ENCODE data around the gene BANF2.

BANF2 gene

DNA sequence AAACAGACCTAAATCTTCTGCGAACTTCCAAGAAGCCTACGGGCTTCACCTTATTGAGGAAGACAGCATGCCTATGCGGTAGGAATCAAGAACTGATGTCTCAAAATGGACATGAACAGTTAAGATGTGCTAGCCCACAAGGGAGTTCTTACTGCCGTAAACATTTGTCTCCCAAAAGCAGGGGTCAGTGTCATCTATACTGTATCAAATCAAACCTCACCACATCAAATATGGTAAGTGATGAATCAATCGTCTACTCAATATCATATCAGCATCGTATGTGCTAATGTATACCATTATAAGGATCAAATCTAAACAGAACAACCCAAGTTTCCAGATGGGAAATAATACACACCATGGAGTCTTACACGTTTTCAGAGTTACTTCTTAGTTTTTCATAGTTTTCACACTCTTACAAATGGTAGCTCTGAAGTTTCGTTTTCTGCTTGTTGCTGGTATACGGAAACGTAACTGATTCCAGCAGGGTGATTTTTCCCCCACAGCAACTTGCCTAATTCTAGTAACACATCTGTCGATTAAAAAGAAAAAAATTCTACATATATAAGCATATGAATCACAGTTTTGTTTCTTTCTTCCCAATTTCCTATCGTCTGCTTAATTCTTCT, 30.3 kb upstream of the BANF2 start:
- Mint-ChIP-seq H3K36me3 (ENCODE audit: insufficient read depth) (peaks cover 14% of the 10 kb centered on the region), H3K4me1 (ENCODE audit: low read depth in 2 of 2) (peaks cover 13 to 26% of the 10 kb centered on the region in 2 donors), H3K27me3 (no peaks in the 10 kb centered on the region), H3K4me3 (no peak overlapping the region), H3K9me3 (no peaks in the 10 kb centered on the region), H3K27ac (no peak overlapping the region)
- no peak for DNase-seq
- no peak for ATAC-seq (replicated peaks)

- ATAC-seq (replicated peaks) (no peak), DNase-seq (no peak)
- H3K9me3 Mint-ChIP-seq = no peaks in the 10 kb centered on the region
- H3K4me3 Mint-ChIP-seq = no peak overlapping the region
- H3K36me3 Mint-ChIP-seq (ENCODE audit: insufficient read depth) = peaks cover 11% of the 10 kb centered on the region
- H3K27me3 Mint-ChIP-seq = no peaks in the 10 kb centered on the region
- no peak overlapping the region for H3K27ac Mint-ChIP-seq
- H3K4me1 Mint-ChIP-seq (ENCODE audit: low read depth in 2 of 2) = peaks cover 14 to 25% of the 10 kb centered on the region in 2 donors
Measured at GRCh38 chr20:17671011-17671410, 28.8 kb upstream of the BANF2 start.

DNA sequence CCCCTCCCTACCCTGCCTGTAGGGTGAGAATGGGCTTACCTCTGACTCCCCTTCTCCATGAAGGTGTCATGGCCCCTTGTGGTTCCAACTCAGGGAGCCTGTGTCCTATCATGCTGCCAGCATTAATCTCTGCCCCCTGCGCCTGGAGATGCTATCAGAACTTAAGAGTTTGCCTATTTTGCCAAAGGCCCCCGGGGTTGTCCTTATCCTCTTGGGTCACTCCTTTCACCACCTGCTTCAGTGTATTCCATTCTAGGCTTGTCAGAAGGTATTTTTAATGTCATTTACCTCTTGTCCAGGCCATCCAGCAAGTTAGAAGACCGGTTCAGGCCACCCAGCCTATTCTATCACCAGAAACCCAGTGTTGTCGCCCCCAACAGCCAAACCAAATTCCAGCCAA, 28.2 kb upstream of the BANF2 start:
- Mint-ChIP-seq H3K36me3 (ENCODE audit: insufficient read depth) (peaks cover 11% of the 10 kb centered on the region), H3K9me3 (no peaks in the 10 kb centered on the region), H3K4me1 (ENCODE audit: low read depth in 2 of 2) (peaks cover 14 to 26% of the 10 kb centered on the region in 2 donors), H3K27me3 (no peaks in the 10 kb centered on the region), H3K4me3 (no peak overlapping the region), H3K27ac (no peak overlapping the region)
- no peak for ATAC-seq (replicated peaks)
- no peak for DNase-seq

DNA sequence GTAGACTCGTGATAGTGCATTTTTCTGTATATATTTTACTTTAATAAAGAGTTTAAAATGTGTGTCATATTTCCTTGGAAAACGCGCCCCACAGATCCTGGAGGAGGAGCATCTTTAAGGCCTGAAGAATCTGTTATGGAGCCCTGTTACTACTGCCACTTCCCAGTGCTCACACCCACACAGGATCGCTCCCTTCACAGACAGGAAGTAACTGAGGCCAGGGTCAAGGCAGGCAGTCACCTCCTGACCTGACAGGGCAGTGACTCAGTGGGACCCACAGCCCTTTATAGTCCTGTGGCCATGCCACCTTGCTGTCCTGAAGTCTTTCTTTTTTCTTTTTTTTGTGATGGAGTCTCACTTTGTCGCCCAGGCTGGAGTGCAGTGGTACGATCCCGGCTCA, 26.7 kb upstream of the BANF2 start:
- Mint-ChIP-seq H3K9me3 (no peaks in the 10 kb centered on the region), H3K36me3 (ENCODE audit: insufficient read depth) (peaks cover 17% of the 10 kb centered on the region)
- no peak for DNase-seq

GRCh38 chr20:17674722-17675518, 24.8 kb upstream of the BANF2 start:
- no peaks in the 10 kb centered on the region for H3K9me3 Mint-ChIP-seq
- no peaks in the 10 kb centered on the region for H3K27me3 Mint-ChIP-seq
- peak overlapping the region in 1 of 2 donors; percentile 73 for H3K27ac Mint-ChIP-seq
- peaks cover 16 to 21% of the 10 kb centered on the region in 2 donors for H3K4me1 Mint-ChIP-seq (ENCODE audit: low read depth in 2 of 2)
- no peak for DNase-seq
- ATAC-seq (replicated peaks) = no peak
- H3K4me3 Mint-ChIP-seq = no peak overlapping the region
- peaks cover 18% of the 10 kb centered on the region for H3K36me3 Mint-ChIP-seq (ENCODE audit: insufficient read depth)

More for the DNA sequence above, 26.7 kb upstream of the BANF2 start:
- Mint-ChIP-seq H3K27ac (peak overlapping the region in 1 of 2 donors; percentile 4), H3K4me3 (no peak overlapping the region), H3K27me3 (no peaks in the 10 kb centered on the region), H3K4me1 (ENCODE audit: low read depth in 2 of 2) (peaks cover 14 to 17% of the 10 kb centered on the region in 2 donors)
- ATAC-seq (replicated peaks) = no peak

- ATAC-seq (replicated peaks) (no peak), DNase-seq (no peak)
Measured at GRCh38 chr20:17675519-17676377, 24.0 kb upstream of the BANF2 start.

DNA sequence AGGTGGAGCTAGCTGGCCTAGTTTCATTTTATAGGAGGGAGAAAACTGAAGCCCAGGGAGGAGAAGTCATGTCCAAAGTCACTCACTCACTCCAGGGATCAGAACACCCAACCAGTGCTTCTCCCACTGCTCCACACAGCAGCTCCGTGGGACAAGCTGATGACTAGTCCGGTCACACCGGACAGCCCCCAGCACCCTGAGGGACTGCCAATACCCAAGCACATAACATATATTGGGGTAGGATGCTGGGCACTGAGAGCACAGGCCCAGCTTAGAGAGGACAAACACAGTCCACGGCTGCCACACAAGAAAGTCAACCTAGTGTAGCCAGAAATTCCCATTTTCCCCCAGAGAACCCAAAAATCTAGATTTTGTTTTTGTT, 23.4 kb upstream of the BANF2 start:
- H3K27me3 Mint-ChIP-seq = no peaks in the 10 kb centered on the region
- H3K9me3 Mint-ChIP-seq = no peaks in the 10 kb centered on the region
- DNase-seq (no peak), ATAC-seq (replicated peaks) (no peak)
- H3K36me3 Mint-ChIP-seq (ENCODE audit: insufficient read depth) = peaks cover 20% of the 10 kb centered on the region
- H3K4me1 Mint-ChIP-seq (ENCODE audit: low read depth in 2 of 2) = peaks cover 21 to 29% of the 10 kb centered on the region in 2 donors
- H3K27ac Mint-ChIP-seq = peak overlapping the region in 1 of 2 donors; percentile 73
- H3K4me3 Mint-ChIP-seq = no peak overlapping the region

More at GRCh38 chr20:17675519-17676377, 24.0 kb upstream of the BANF2 start:
- no peak overlapping the region for H3K4me3 Mint-ChIP-seq
- peaks cover 21 to 29% of the 10 kb centered on the region in 2 donors for H3K4me1 Mint-ChIP-seq (ENCODE audit: low read depth in 2 of 2)
- no peaks in the 10 kb centered on the region for H3K27me3 Mint-ChIP-seq
- no peaks in the 10 kb centered on the region for H3K9me3 Mint-ChIP-seq
- peak overlapping the region in 1 of 2 donors; percentile 73 for H3K27ac Mint-ChIP-seq
- H3K36me3 Mint-ChIP-seq (ENCODE audit: insufficient read depth) = peaks cover 19% of the 10 kb centered on the region

DNA sequence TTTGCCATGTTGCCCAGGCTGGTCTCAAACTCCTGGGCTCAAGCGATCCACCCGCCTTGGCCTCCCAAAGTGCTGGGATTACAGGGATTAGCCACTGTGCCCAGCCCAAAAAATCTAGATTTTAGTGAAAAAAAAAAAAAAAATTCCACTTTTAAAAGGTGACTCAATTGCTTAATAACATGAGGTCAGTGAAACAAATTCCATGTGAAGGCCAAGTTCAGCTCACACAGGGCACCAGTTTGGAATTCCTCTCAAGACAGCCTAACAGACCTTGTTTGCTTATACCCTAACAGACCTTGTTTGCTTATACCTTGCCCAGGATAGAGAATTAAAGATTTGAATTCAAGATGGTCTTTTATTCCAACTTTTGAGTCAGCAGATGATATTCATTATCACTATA, 22.8 kb upstream of the BANF2 start:
- Mint-ChIP-seq H3K27ac (no peak overlapping the region), H3K4me1 (ENCODE audit: low read depth in 2 of 2) (peaks cover 21 to 25% of the 10 kb centered on the region in 2 donors), H3K36me3 (ENCODE audit: insufficient read depth) (peaks cover 20% of the 10 kb centered on the region), H3K9me3 (no peaks in the 10 kb centered on the region), H3K27me3 (no peaks in the 10 kb centered on the region), H3K4me3 (no peak overlapping the region)
- no peak for ATAC-seq (replicated peaks)
- DNase-seq = no peak

- Mint-ChIP-seq H3K27ac (no peak overlapping the region), H3K4me3 (no peak overlapping the region)
Measured at GRCh38 chr20:17678295-17678694, 21.5 kb upstream of the BANF2 start.

DNA sequence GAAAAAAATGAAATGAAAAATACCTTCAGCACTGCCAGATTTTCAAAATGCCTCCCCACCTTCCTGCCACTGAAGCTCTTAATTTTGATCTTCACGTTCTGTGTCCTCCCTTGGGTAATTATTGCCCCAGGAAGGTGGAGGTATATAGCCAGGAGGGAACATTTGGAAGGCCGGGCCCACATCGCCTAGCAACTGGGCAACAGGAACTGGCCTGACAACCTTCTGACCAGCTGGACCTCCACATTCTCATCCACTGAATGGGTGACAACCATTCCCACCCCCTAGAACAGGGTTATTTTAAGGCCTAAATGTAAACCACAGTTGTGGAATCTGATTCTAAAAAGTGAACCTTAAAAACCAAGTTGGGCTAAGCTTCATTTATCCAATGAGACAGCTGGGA, 20.9 kb upstream of the BANF2 start:
- Mint-ChIP-seq H3K27me3 (peaks cover 0 to 5% of the 10 kb centered on the region in 2 donors), H3K4me3 (no peak overlapping the region), H3K4me1 (ENCODE audit: low read depth in 2 of 2) (peaks cover 27 to 33% of the 10 kb centered on the region in 2 donors), H3K9me3 (no peaks in the 10 kb centered on the region), H3K36me3 (ENCODE audit: insufficient read depth) (peaks cover 17% of the 10 kb centered on the region), H3K27ac (no peak overlapping the region)
- DNase-seq (no peak), ATAC-seq (replicated peaks) (no peak)

More at GRCh38 chr20:17678295-17678694, 21.5 kb upstream of the BANF2 start:
- Mint-ChIP-seq H3K4me1 (ENCODE audit: low read depth in 2 of 2) (peaks cover 27 to 32% of the 10 kb centered on the region in 2 donors), H3K9me3 (no peaks in the 10 kb centered on the region), H3K27me3 (no peaks in the 10 kb centered on the region), H3K36me3 (ENCODE audit: insufficient read depth) (peaks cover 20% of the 10 kb centered on the region)
- DNase-seq = no peak
- no peak for ATAC-seq (replicated peaks)

DNA sequence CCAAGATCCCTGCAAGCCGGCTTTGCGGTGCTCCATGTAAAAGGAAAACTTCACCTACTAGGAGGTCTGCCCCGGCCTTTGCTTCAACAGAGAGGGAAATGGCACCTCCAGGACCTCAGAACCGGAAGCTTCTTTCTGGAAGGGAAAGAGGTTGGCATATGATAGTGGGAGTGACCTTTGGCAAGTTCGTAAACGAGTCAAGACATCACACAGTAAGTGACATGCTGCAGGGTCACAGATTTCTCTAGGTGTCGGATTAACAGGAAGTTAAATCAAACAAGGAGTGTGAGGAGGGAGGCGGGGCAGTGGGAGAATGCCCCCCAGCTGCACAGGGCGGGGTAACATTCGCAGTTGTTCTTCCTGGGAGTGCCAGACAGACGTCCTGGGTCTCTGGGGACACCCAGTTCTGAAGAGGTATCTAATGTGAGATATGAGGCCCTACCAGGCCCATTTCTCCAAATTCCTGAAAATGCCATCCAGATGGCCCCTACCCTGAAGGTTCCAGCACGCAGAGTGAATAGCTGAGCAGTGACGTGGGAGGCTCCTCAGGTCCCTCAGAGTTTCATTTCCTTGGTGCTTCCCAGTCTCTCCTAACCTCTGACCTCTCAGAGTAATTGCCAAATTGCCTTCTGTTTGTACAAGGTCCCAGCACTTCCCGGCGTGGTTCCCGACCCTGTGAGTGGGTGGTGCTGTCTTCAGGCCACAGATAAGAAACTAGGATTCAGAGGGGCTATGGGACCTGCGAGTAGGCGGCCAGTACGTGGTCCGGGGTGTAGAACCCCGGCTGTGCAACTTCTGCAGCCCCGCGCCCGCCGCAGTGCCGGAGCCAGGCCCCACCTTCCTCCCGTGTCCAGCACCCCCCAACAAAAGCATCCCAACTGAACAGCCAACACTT, 19.6 kb upstream of the BANF2 start:
- DNase-seq = peak in 2 of 3 experiments; percentile 5 to 36
- Mint-ChIP-seq H3K27me3 (peaks cover 9 to 18% of the 10 kb centered on the region in 2 donors), H3K27ac (peak overlapping the region; percentile 84 to 88), H3K9me3 (no peaks in the 10 kb centered on the region), H3K4me3 (peak overlapping the region; percentile 77 to 78), H3K36me3 (ENCODE audit: insufficient read depth) (peaks cover 17% of the 10 kb centered on the region), H3K4me1 (ENCODE audit: low read depth in 2 of 2) (peaks cover 21 to 29% of the 10 kb centered on the region in 2 donors)
- no peak for ATAC-seq (replicated peaks)

DNA sequence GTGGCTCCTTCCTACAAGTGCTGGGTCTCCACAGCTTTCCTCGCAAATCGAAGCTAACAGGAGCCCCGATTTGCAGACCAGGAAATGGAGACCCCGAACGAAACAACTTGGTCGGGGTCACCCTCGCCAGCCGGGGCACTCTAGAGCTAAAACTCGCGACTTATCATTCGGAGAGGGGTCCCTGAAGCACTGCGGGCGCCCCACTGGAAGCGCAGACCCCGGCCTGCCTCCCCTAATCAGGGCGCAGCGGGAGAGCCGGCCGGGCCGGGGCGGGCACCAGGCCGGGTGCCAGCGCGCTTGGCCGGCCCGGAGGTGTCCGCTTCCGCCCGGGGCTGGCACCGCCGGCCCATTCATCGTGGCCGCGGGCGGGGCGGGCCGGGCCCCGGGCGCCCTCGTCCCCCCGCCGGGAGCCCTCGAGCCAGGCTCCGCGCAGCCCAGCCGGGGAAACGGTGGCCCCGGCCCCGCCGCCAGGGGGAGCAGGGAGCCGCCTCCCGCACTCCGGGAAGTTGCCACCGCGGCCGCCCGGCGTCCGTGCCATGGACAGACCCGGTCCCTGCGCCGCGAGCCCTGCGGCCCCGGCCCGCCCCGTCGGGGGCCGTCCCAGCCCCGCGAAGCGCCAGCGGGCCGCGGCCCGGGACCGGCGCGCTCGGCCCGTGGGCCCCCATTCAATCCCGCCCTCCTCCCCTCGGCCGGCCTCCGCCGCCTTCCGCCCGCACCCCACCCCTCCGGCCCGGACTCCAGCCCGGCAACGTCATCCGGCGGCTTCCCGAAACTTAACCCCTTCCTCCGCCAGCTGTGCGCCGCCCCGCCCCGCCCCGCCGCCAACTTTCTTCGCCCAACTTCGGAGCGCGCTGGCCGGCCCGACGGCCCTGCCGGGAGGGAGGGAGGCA, 18.7 kb upstream of the BANF2 start:
- Mint-ChIP-seq H3K27me3 (peaks cover 17 to 27% of the 10 kb centered on the region in 2 donors), H3K4me3 (peak overlapping the region; percentile 77 to 78), H3K4me1 (ENCODE audit: low read depth in 2 of 2) (peaks cover 15 to 23% of the 10 kb centered on the region in 2 donors), H3K36me3 (ENCODE audit: insufficient read depth) (peaks cover 17% of the 10 kb centered on the region), H3K9me3 (no peaks in the 10 kb centered on the region), H3K27ac (peak overlapping the region; percentile 84 to 88)
- DNase-seq (peak; percentile 75 to 76 (median 76)), ATAC-seq (replicated peaks) (peak; percentile 28)
